WTC11 (cell line): Measurements from ENCODE around the gene LYVE1.

Source experiments
- ATF2 ChIP-seq: sonication (generic); formaldehyde crosslinking; IDR thresholded peaks from 2 replicates; pipeline ENCODE4 v1.8.1; 2022; ENCODE audit warnings: low read depth, missing genetic modification reagents, borderline replicate concordance
- ATF3 ChIP-seq: sonication (generic); formaldehyde crosslinking; conservative IDR thresholded peaks from 2 replicates; pipeline ENCODE4 v1.8.1; 2022; ENCODE audit warnings: mild to moderate bottlenecking, missing genetic modification reagents
- CBFB ChIP-seq: sonication (generic); formaldehyde crosslinking; IDR thresholded peaks from 2 replicates; pipeline ENCODE4 v1.8.1; 2022; ENCODE audit warnings: mild to moderate bottlenecking, low read depth, missing genetic modification reagents
- CREB1 ChIP-seq: sonication (generic); formaldehyde crosslinking; IDR thresholded peaks from 2 replicates; pipeline ENCODE4 v1.8.0; 2023; ENCODE audit warnings: mild to moderate bottlenecking, missing genetic modification reagents
- CTCF ChIP-seq: fragments of 200-600 bp; IDR thresholded peaks from 2 replicates; pipeline ENCODE4 v1.8.0; 2022; ENCODE audit warnings: antibody characterized with exemption
- E2F4 ChIP-seq: sonication (generic); formaldehyde crosslinking; IDR thresholded peaks from 2 replicates; pipeline ENCODE4 v1.8.1; 2022; ENCODE audit warnings: low read depth, mild to moderate bottlenecking, moderate library complexity, missing genetic modification reagents, borderline replicate concordance
- E2F5 ChIP-seq: sonication (generic); formaldehyde crosslinking; IDR thresholded peaks from 2 replicates; pipeline ENCODE4 v1.8.1; 2022; ENCODE audit warnings: mild to moderate bottlenecking, moderate library complexity, missing genetic modification reagents
- RELA ChIP-seq: sonication (generic); formaldehyde crosslinking; IDR thresholded peaks from 2 replicates; pipeline ENCODE4 v1.8.1; 2022; ENCODE audit warnings: missing genetic modification reagents, mild to moderate bottlenecking, borderline replicate concordance
- TEAD4 ChIP-seq: sonication (generic); formaldehyde crosslinking; IDR thresholded peaks from 2 replicates; pipeline ENCODE4 v1.8.0; 2022; ENCODE audit warnings: mild to moderate bottlenecking, missing genetic modification reagents
- USF2 ChIP-seq: sonication (generic); formaldehyde crosslinking; IDR thresholded peaks from 2 replicates; pipeline ENCODE4 v1.8.1; 2023; ENCODE audit warnings: mild to moderate bottlenecking, missing genetic modification reagents, moderate library complexity
- ZNF121 ChIP-seq: sonication (generic); formaldehyde crosslinking; IDR thresholded peaks from 2 replicates; pipeline ENCODE4 v1.8.0; 2023; ENCODE audit warnings: missing genetic modification reagents
- ZNF263 ChIP-seq: sonication (generic); formaldehyde crosslinking; IDR thresholded peaks from 2 replicates; pipeline ENCODE4 v1.8.1; 2022; ENCODE audit warnings: low read depth, mild to moderate bottlenecking, moderate library complexity, missing genetic modification reagents
- ZNF671 ChIP-seq: fragments of 250-450 bp; sonication (Bioruptor Pico); IDR thresholded peaks from 2 replicates; pipeline ENCODE4 v1.8.0; 2021; ENCODE audit warnings: mild to moderate bottlenecking

GRCh38 chr11:10601837-10602236 is 33.4 kb upstream of the LYVE1 start:
- TF ChIP-seq CTCF (no peak), ATF3 (CRISPR knock-in tag) (no peak), ZNF671 (CRISPR knock-in tag) (no peak), USF2 (CRISPR knock-in tag) (no peak), RELA (CRISPR knock-in tag) (no peak), ATF2 (CRISPR knock-in tag) (no peak), CREB1 (CRISPR knock-in tag) (no peak), CBFB (CRISPR knock-in tag) (no peak), TEAD4 (CRISPR knock-in tag) (no peak), ZNF263 (CRISPR knock-in tag) (no peak), E2F4 (no peak), E2F5 (CRISPR knock-in tag) (no peak), ZNF121 (CRISPR knock-in tag) (no peak)
